SK-MEL-5 (cell line): ENCODE data around the gene APOH. TPM values are rescaled to one million over a fixed set of nuclear protein-coding genes. Genes with fewer than 3 reads are reported as not detected.
A peak's percentile ranks its signal among the peaks of the same experiment; 100 is the strongest.

Source experiments
- DNase-seq: peaks from one replicate; pipeline ENCODE4 v3.0.0-alpha.2; 2016; ENCODE audit warnings: low read depth, low spot score
- in situ Hi-C: cut with HindIII; loops from 2 replicates; pipeline ENCODE4 v1.10.0; 2016; ENCODE audit warnings: low sequenced_read_pairs, high pct_unique_total_duplicates, low pct_unique_long_range_greater_than_20kb
- total RNA-seq: library from RNA; depleted of rRNA; stranded (reverse); fragments of >200 nt; shearing (Covaris generic); gene quantifications from 2 replicates; pipeline ENCODE4 v1.2.3, GENCODE V29; 2014

The APOH gene
- total RNA-seq, 1 experiment from 2014 or later: not detected

DNA sequence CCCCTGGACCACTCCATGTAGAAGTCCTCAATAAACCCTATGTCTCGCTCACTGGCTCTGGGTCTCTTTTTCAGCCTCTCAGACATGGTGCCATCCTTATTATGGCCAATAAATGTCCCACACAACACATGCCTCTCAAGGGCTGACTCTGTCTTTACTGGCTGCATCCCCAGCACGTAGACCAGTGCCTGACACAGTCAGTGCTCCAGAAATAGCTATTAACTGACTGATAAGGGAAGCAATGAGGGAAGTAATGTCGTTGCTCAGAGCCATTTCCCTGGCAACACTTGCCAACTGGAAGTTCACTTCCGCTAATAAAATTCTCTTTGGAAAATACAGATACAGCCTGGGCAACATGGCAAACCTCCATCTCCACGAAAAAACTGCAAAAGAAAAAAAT lies 19.1 kb upstream of the APOH start:
- DNase-seq: no peak
- in situ Hi-C loops: no loop called here

DNA sequence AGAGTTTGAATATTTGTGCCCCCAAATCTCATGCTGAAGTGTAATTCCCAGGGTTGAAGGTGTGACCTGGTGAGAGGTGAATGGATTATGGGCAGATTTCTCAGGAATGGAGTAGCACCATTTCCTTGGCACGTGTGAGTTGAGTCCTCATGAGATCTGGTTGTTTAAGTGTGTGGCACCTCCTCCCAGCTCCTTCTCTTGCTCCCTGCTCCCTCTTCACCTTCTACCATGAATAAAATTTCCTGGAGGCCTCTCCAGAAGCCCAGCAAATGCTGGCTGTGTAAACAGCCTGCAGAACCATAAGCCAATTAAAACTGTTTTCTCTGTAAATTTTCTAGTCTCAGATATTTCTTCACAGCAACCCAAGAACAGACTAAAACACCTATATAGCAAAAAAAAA lies 12.6 kb upstream of the APOH start:
- in situ Hi-C loops: no loop called here

DNA sequence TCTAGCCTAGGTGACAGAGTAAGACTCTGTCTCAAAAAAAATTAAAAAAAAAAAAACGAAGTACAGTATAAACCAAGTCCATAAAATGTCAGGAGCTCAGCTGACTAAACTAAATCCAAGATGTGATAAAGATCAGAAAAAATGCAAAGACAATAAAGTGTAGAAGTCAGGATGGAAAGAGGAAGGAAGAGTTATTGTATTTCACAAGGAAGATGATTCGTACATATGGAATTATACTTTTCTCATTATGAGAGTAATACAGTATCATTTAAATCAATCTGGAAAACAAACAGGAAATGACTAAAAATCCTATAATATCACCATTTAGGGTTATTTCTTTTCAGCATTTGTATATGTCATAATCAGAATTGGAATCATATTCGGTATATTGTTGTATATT lies 11.4 kb upstream of the APOH start:
- in situ Hi-C loops: no loop called here
- DNase-seq: no peak

More for the DNA sequence above, 12.6 kb upstream of the APOH start:
- no peak for DNase-seq

DNA sequence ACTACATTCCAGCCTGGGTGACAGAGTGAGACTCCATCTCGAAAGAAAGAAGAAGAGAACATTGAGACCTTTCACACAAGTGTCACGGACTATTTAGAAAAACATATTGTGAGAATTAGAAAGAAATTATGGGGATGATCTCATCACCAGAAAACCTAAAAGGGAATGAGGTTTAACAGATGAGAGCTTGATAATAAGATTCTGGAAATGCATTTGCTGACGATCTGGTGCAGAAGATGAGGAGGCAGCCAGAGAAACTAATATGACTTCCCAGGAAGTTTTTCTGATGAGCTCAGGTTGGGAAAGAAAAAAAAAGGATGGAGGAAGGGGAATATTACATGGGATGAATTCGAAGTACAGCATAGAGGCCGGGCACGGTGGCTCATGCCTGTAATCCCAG lies 10.8 kb upstream of the APOH start:
- in situ Hi-C loops: no loop called here
- DNase-seq: no peak

DNA sequence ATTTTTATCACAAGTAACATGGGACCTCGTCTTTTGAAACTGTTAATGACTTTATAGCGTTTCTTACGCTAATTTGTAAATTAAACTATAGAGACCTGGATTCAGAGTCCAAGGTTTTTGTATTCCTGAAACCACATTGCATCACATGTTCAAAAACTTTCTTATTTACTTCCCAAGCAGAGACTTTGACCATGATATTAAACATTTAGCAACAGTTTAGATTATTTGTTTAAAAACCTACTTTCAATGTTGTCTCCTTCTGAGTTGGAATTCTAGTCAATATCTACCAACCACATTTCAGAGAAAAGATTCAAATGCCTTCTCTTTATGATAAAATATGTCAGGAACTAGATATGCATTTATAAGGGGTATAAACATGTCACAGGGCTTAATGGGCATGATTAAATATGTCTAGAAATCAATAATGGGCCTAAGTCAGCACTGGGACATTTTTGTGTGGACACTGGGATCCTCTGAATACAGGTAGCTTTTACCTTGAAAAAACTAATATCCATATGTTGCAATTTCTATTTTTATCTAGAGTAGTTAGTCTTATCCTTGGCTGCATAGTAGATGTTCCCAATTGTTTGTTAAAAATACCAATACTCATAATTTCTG lies 6.3 kb upstream of the APOH start:
- no peak for DNase-seq
- in situ Hi-C loops: no loop called here

DNA sequence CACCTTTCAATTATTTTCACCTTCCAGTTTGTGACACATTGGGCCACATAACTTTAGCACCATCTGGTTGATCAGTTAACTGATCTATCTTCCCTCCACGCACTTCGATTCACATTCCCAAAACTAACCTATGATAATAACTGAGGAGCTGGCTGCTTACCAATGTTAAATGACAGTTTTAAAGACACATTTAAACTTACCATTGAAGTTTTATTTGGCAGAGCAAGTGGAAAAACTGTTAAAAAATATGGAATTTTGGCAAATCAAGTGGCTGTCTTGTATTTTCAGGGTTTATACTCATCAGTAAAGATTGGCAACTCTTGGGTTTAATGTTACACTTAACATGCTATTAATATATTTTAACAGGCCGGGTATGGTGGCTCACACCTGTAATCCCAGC lies 5.4 kb upstream of the APOH start:
- no peak for DNase-seq
- in situ Hi-C loops: no loop called here

DNA sequence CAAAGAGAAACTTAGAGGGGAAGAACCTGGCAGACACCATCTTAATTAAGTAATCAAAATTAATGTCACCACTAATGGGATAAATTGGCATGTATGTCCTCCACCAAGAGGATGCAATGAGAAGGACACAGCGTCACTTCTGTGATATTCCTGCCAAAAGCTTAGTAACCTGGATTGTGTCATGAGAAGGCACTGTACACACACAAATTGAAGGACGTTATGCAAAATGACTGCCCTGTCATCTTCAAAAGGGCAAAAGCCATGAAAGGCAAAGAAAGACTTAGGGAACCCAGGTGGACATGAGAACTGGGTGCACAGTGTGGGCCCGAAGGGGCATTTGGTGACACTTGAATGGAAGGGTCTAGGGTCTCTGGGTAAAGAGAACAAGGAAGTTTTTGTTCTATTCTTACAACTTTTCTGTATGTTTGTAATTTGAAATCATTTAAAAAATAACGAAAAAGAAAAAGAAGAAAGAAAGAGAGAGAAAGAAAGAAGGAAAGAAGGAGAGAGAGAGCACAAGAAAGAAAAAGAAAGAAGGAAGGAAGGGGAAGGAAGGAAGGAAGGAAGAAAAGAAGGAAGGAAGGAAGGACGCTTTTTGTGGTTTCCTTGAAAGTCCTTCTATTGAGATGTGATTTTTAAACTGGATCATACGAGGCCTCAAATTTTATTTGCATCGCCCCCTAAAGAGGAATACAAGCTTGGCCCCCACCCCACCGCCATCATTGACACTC lies 4.0 kb upstream of the APOH start:
- no peak for DNase-seq
- in situ Hi-C loops: no loop called here

DNA sequence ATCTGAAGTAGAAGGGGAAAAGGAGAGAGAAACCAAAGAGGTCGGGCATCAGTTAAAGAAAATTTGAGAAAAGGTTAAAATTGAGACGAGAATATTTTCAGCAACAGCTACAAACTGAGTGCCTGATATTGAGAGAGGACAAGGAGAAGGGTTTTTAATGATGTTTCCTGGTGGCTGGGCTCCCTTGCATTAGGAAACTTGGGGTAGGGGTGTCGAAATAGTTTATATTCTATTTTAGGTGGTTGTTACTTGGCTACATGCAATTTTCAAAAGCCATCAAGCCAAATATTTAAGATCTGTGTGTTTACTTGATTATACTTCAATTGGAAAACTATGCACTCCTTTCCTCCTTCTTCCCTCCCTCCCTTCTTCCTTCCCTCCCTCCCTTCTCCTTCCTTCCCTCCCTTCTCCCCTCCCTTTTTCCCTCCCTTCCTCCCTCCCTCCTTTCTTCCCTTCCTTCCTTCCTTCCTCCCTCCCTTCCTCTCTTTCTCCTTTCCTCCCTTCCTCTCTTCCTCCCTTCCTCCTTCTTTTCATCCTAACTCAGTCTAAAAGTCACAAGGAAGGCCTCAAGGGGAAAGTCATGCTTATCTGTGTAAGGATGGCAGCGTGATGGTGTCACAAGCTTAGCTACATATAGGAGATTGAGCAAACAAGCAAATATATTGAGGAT lies 1.8 kb upstream of the APOH start:
- DNase-seq: peak; percentile 48
- in situ Hi-C loops: no loop called here

DNA sequence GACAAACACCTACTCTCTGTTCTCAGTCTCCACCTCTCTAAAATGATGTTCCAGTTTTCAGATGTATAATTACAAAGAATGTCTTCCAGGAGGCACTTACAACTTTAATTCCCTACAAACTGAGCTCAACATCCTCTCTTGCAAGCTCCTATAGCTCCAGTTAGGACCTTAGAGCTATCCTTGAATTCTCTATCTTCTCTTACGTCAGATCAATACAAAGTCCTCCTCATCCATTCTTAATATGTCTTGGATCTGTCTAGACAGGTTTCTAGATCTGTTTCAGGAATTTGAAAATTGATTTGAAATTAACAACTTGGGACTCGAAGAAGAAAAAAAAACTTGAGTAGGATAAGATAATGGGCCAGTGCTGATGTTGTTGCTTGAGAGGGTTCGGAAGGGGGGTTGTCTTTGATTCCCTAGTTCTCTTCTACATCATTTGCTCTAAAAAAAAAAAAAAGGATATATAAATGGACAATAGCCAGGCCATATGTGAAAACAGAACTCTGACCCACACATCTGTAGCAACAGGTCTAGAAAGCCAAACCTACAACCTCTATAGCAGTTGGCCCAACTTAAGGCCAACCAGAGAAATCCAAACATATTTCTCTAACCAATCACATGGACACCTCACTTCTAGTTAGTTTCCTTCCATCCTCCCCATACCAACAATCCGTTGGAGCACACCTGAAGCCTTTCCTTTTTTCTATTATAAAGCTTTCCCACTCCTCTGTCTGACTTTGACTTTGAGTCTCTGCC lies 746 bp upstream of the APOH start:
- in situ Hi-C loops: no loop called here
- DNase-seq: no peak

DNA sequence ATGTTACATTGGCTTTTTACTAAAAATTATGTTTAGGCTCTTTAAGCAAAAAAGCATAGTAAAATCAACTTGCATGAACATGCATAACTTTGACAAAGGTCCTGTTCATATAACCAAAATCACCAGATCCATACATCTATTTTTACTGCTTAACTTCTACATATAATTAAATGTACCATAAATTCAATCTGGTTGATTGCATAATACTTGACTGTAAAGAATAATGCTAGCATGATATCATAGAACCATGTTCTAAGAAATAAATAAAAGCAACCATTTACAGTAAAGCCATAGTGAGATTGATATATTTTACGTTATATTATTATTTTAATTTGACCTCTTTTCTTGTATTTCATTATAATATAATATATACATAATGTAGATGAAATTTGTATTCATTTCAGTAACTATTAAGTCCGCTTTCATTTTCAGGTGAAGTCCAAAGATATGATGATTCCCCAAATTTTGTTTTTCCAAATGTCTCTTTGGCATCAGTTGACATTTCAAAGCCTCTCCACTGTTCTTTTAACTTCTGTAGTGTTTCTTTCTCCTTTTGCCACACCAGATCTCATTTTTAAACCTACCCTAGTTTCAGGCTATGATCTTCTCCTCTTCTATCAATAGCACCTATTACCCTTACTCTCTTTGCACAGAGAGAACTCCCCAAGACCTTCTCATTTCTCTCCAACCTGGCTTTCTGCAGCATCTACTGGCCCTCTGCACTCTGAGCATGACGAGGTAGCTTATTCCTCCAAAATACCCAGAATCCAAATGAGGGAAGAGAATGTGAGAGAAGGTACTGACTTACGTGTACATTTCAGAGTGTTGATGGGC lies 1.8 kb downstream of the APOH start:
- DNase-seq: no peak
- in situ Hi-C loops: no loop called here

DNA sequence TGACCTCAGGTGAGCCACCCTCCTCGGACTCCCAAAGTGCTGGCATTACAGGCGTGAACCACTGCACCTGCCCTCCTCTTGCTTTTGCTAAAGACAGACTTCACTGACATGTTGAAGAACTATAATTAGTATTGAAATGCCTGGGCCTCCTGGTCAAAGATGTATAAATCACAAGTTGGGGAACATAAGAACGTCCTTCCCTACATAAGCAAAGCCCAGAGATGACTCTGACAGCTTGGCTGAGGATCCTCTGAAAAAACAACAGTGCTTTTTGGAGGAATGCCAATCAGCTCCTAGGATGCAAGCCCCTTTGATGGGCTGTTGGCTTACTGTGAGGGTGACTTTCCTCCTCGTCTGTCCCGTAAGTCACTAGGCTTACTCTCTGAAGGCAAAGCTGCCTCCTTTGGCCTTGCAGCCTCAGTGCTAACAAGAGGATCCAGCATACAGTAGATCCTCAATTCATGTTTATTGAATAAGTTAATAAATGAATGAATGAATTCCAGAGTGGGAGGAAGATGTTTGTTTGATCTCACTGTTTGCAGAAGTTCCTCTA lies 6.3 kb downstream of the APOH start:
- no peak for DNase-seq
- in situ Hi-C loops: no loop called here

DNA sequence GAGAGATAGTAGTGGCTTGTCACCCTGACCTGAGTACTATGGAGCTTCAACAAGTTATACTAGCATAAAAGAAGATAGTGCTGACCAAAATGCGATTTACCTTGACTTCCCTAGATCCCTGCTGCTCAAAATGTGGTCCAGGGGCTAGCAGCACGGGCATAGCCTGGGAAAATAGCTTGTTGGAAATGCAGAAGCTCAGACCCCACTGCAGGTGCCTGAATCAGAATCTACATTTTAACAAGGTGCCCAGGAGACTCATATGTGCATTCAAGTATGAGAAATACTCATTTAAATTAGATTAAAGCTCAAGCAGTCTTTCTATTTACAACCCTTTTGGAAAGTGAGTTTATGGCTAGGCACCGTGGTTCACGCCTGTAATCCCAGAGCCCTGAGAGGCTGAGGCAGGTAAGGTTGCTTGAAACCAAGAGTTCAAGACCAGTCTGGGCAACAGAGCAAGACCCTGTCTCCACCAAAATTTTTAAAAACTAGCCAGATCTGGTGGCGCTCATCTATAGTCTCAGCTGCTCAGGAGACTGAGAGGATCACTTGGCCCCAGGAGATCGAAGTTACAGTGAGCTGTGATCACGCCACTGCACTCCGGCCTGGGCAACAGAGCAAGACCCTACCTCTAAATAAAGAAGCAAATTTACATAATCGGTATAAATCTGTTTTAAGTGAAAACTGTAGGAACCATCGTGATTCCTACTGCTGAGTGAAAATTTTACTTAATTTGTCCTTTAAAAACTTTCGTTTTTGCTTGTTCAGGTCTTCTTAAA lies 7.3 kb downstream of the APOH start:
- in situ Hi-C loops: no loop called here
- no peak for DNase-seq

DNA sequence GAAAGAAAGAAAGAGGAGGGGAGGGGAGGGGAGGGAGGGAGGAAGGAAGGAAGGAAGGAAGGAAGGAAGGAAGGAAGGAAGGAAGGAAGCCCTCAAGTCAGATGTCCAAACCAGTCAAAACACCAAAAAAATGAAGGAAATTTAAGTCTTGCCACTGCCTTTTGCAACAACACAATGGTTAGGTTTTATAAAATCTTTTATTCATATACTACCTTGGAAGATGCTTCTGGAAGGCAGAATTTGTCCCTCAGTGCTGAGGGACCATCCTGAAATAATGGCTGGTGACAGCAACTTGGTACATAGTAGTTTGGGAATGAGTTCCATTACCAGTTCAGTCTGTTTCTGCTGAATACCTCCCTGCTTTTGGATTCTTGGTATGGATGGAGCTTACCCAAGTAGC lies 7.9 kb downstream of the APOH start:
- DNase-seq: no peak
- in situ Hi-C loops: no loop called here

DNA sequence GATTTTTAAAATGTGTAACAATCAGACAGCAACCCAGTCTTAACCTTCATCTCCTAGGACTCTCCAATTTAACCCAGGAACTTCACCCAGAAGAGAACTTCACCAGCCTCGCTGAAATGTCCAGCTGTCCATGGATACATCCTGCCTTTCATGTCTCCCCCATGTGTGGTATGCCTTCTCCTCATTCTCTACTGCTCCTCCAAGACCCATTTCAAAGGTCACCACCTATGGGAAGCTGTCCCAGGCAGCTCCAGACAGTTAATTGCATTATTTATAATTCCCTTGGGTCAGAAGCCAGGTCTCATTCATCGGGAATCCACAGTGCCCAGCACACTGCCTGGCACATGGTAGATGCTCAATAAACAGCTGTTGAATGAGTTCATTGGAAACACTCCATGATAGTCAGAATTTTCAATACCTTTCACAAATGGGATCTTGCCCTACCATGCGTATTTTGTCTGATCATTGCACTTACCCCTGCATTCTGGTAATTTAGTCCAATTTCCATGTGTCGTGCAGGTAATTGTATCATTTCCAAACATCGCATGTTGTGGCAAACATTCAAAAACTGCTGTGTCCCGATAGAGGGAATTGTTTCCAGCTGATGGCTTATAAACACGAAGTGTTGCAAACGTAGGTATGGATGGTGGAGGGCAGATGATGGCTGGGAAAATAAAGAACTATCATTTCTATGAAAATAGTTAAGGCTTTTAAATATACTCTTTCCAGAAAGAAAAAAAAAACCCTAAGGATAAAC lies 9.0 kb downstream of the APOH start:
- DNase-seq: no peak
- in situ Hi-C loops: no loop called here

DNA sequence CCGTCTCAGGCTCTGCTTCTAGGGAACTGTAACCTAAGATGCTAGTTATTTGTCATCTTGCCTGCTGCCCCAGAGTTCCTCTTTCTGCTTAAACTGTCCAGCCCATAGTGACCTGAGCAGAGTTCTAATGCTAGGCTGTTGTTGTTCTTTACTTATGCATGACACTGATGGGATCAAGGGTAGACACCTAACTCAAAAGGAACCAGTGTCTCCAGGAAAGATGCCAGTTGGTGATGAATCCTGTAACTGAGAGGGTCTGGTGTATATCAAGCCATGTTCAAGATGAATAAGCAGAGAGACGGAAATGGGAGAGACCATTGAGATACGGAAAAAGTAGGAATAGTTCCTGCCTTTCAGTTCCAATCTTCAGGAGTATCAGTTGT lies 13.7 kb downstream of the APOH start:
- in situ Hi-C loops: no loop called here
- no peak for DNase-seq

DNA sequence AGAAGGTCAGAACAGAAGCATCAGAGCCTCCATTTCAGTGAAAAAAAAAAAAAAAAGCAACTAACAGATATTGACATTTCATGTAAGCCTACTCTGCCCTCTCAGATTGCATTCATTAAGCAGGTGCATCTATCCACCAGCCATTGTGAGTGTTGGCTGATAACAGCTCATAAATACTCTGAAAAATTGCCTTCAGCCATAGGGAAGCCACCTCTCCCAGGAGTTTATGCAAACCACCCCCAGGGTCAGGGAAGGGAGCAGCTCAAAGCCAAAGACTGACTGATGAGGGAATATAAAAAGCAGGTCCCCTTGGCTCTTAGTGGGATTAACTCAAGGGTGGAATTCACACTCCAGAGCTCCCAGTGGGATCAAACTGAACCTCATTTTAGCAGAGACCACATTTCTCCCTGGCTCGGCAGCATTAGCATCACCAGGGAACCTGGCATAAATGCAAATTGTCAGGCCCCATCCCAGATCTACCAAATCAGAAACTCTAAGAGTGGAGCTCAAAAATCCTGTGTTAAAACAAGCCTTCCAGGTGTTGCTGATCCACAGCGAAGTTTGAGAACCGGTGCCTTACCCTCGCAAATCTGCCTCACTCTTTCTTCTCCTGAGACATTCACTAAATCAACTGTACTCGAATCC lies 14.2 kb downstream of the APOH start:
- DNase-seq: no peak
- in situ Hi-C loops: no loop called here
